H1 (cell line): ENCODE measurements around the gene KRT75. TPM values are rescaled to one million over a fixed set of nuclear protein-coding genes. Genes with fewer than 3 reads are reported as not detected.

Experiments used
- CTCF ChIA-PET: fragments of 300-600 bp; sonication (Branson Sonifier 250); formaldehyde crosslinking; loops from one replicate; lab custom pipeline; 2021; ENCODE audit not compliant: partially characterized antibody; lab: Charles Lee
- POLR2A ChIA-PET: fragments of 300-600 bp; sonication (Branson Sonifier 250); formaldehyde crosslinking; loops from one replicate; lab custom pipeline; 2021; ENCODE audit warnings: inconsistent platforms; ENCODE audit not compliant: partially characterized antibody; lab: Charles Lee
- DNase-seq, 2 experiments: peaks; one replicate each; pipeline versions ENCODE4 v3.0.0 to v3.0.0-alpha.2; 2010 to 2022; ENCODE audit warnings: low spot score in 2 of 2, low read depth in 1 of 2, mixed read lengths in 1 of 2
- FAIRE-seq: peaks from 2 replicates; lab custom pipeline; 2011; peaks lifted over from hg19 to GRCh38; lab: Jason Lieb, UNC
- H2AFZ ChIP-seq: 2 replicates; pipeline ENCODE4 v1.8.1; 2012; ENCODE audit warnings: low read length, inconsistent platforms
- H2AK5ac ChIP-seq: 2 replicates; pipeline ENCODE4 v1.6.1; 2013; ENCODE audit warnings: low read depth, low read length
- H2BK120ac ChIP-seq: replicated peaks from 2 replicates; pipeline ENCODE3; 2013; ENCODE audit warnings: low read depth, low read length, inconsistent platforms
- H2BK12ac ChIP-seq: 2 replicates; pipeline ENCODE4 v1.6.1; 2013; ENCODE audit warnings: low read depth, low read length
- H2BK15ac ChIP-seq: 2 replicates; pipeline ENCODE4 v1.6.1; 2013; ENCODE audit warnings: low read length
- H2BK20ac ChIP-seq: 2 replicates; pipeline ENCODE4 v1.6.1; 2013; ENCODE audit warnings: low read length
- H2BK5ac ChIP-seq: 2 replicates; pipeline ENCODE4 v1.6.1; 2013; ENCODE audit warnings: low read depth, low read length
- H3K14ac ChIP-seq: 2 replicates; pipeline ENCODE4 v1.6.1; 2013; ENCODE audit warnings: inconsistent platforms; ENCODE audit not compliant: insufficient read length
- H3K18ac ChIP-seq: 2 replicates; pipeline ENCODE4 v1.6.1; 2013; ENCODE audit warnings: low read length; ENCODE audit errors: extremely low read depth
- H3K23ac ChIP-seq: 2 replicates; pipeline ENCODE4 v1.6.1; 2013; ENCODE audit warnings: inconsistent platforms; ENCODE audit not compliant: insufficient read length
- H3K23me2 ChIP-seq: 2 replicates; pipeline ENCODE4 v1.6.1; 2013; ENCODE audit warnings: low read depth, low read length
- H3K27ac ChIP-seq: 2 replicates; pipeline ENCODE4 v1.6.1; 2011; ENCODE audit warnings: low read depth, low read length, inconsistent platforms
- H3K27me3 ChIP-seq, 4 experiments: replicated peaks in 1 of 4; 1 replicate in 1 of 4; 2 replicates in 3 of 4; pipeline versions ENCODE4 v1.6.1 to v1.8.1; 2011 to 2013; ENCODE audit warnings: low read length in 3 of 4, mild to moderate bottlenecking in 3 of 4, inconsistent platforms in 2 of 4, mixed read lengths in 2 of 4, moderate library complexity in 1 of 4; ENCODE audit not compliant: control insufficient read depth in 3 of 4, insufficient read depth in 3 of 4; ENCODE audit errors: extremely low read depth in 1 of 4
- H3K36me3 ChIP-seq, 4 experiments: 2 replicates each; pipeline versions ENCODE4 v1.6.1 to v1.8.1; 2011 to 2013; ENCODE audit warnings: mild to moderate bottlenecking in 4 of 4, low read length in 3 of 4, moderate library complexity in 2 of 4, control low read depth in 1 of 4, inconsistent platforms in 1 of 4; ENCODE audit not compliant: insufficient read depth in 4 of 4, control insufficient read depth in 2 of 4
- H3K4ac ChIP-seq: replicated peaks from 2 replicates; pipeline ENCODE3; 2013; ENCODE audit warnings: low read length, low read depth, mixed read lengths, inconsistent platforms; ENCODE audit not compliant: insufficient read length
- H3K4me1 ChIP-seq, 4 experiments: replicated peaks in 1 of 4; 1 replicate in 1 of 4; 2 replicates in 3 of 4; pipeline versions ENCODE4 v1.6.1 to v1.8.1; 2011 to 2013; ENCODE audit warnings: low read length in 3 of 4, inconsistent platforms in 2 of 4, mixed read lengths in 1 of 4; ENCODE audit not compliant: insufficient read depth in 4 of 4, control insufficient read depth in 3 of 4
- H3K4me2 ChIP-seq, 2 experiments: 2 replicates each; pipeline versions ENCODE4 v1.6.1 to v1.8.1; 2011 to 2013; ENCODE audit warnings: low read depth in 2 of 2, low read length in 2 of 2, control low read depth in 1 of 2, inconsistent platforms in 1 of 2, mild to moderate bottlenecking in 1 of 2; ENCODE audit not compliant: insufficient read depth in 1 of 2
- H3K4me3 ChIP-seq, 4 experiments: fragments of 200-600, 300-600 bp in 1 of 4; sonication (generic), shearing (Covaris generic), sonication (Bioruptor Twin) in 1 of 4; 2 replicates each; pipeline versions ENCODE4 v1.5.1 to v1.8.1; 2011 to 2016; ENCODE audit warnings: low read length in 4 of 4, low read depth in 3 of 4, control low read depth in 2 of 4, inconsistent platforms in 2 of 4, mild to moderate bottlenecking in 2 of 4, mixed read lengths in 1 of 4, moderate library complexity in 1 of 4; ENCODE audit not compliant: insufficient read depth in 2 of 4; ENCODE audit errors: extremely low read depth in 1 of 4
- H3K56ac ChIP-seq: replicated peaks from 2 replicates; pipeline ENCODE3; 2013; ENCODE audit warnings: low read depth, mild to moderate bottlenecking, mixed read lengths, low read length, inconsistent platforms; ENCODE audit not compliant: insufficient read length
- H3K79me1 ChIP-seq: 2 replicates; pipeline ENCODE4 v1.6.1; 2013; ENCODE audit warnings: low read depth, low read length, control low read depth
- H3K79me2 ChIP-seq, 2 experiments: 2 replicates each; pipeline versions ENCODE4 v1.6.1 to v1.8.1; 2012 to 2013; ENCODE audit warnings: low read length in 2 of 2, mild to moderate bottlenecking in 2 of 2, inconsistent platforms in 1 of 2; ENCODE audit not compliant: insufficient read depth in 2 of 2, control insufficient read depth in 1 of 2
- H3K9ac ChIP-seq, 4 experiments: replicated peaks in 1 of 4; 1 replicate in 1 of 4; 2 replicates in 3 of 4; pipeline versions ENCODE4 v1.6.1 to v1.8.1; 2011 to 2013; ENCODE audit warnings: low read depth in 3 of 4, low read length in 3 of 4, control low read depth in 2 of 4, mild to moderate bottlenecking in 2 of 4, moderate library complexity in 2 of 4, inconsistent platforms in 1 of 4; ENCODE audit errors: extremely low read depth in 1 of 4
- H3K9me3 ChIP-seq, 2 experiments: 2 replicates each; pipeline versions ENCODE4 v1.6.1 to v1.8.1; 2012 to 2013; ENCODE audit warnings: mild to moderate bottlenecking in 2 of 2, moderate library complexity in 2 of 2, control low read depth in 1 of 2, inconsistent platforms in 1 of 2, low read depth in 1 of 2, low read length in 1 of 2, mixed read lengths in 1 of 2; ENCODE audit not compliant: insufficient read depth in 2 of 2
- H4K20me1 ChIP-seq, 2 experiments: replicated peaks in 1 of 2; 2 replicates each; pipeline versions ENCODE3 to v1.8.1; 2011 to 2013; ENCODE audit warnings: inconsistent platforms in 2 of 2, low read length in 2 of 2, mild to moderate bottlenecking in 1 of 2; ENCODE audit not compliant: insufficient read depth in 2 of 2, control insufficient read depth in 1 of 2
- H4K5ac ChIP-seq: 2 replicates; pipeline ENCODE4 v1.6.1; 2013; ENCODE audit warnings: low read length, low read depth, mixed read lengths, inconsistent platforms; ENCODE audit not compliant: insufficient read length
- H4K8ac ChIP-seq: 2 replicates; pipeline ENCODE4 v1.8.0; 2013; ENCODE audit warnings: mild to moderate bottlenecking, moderate library complexity, low read length, inconsistent platforms; ENCODE audit not compliant: insufficient read depth; ENCODE audit errors: extremely low read depth
- H4K91ac ChIP-seq: replicated peaks from 2 replicates; pipeline ENCODE3; 2013; ENCODE audit warnings: low read length, mixed read lengths, inconsistent platforms; ENCODE audit not compliant: insufficient read length
- KDM4A ChIP-seq: IDR thresholded peaks from one replicate; pipeline ENCODE4 v1.7.1; 2012; ENCODE audit warnings: low read depth, mild to moderate bottlenecking, moderate library complexity, low read length, inconsistent platforms; ENCODE audit not compliant: severe bottlenecking
- WGBS, 2 experiments: shearing (Covaris generic) in 1 of 2; methylation state at CpG; one replicate each; pipeline versions ENCODE4 v1.1.6 to v1.1.7; 2013 to 2015; ENCODE audit warnings: low lambda C conversion rate in 2 of 2, mixed read lengths in 2 of 2, inconsistent platforms in 1 of 2, low coverage in 1 of 2, missing lambda C conversion rate in 1 of 2; ENCODE audit not compliant: insufficient replicate concordance in 2 of 2, insufficient coverage in 1 of 2, insufficient read length in 1 of 2; ENCODE audit errors: extremely low coverage in 1 of 2, missing lambda C conversion rate in 1 of 2; 5-methylcytosine and 5-hydroxymethylcytosine counted together
- polyA plus RNA-seq, 7 experiments: library from polyadenylated mRNA; depleted of rRNA in 3 of 7; stranded (reverse) in 5 of 7; unstranded in 2 of 7; fragments of >200 nt in 5 of 7; fragments of 200-250 nt in 2 of 7; gene quantifications; 1 replicate in 5 of 7; 2 replicates in 1 of 7; 4 replicates in 1 of 7; pipeline versions ENCODE4 v1.2.1 to v1.2.3, GENCODE V29; 2011 to 2013; ENCODE audit warnings: missing spikeins in 2 of 7, mixed read lengths in 2 of 7
- total RNA-seq: library from RNA; stranded (reverse); fragmentation: NEBNext Ultra II Directional; extraction: Animal tissue kit (Norgen Biotek cat#: 25700); gene quantifications from 2 replicates; pipeline ENCODE4 v1.2.1, GENCODE V29; 2021

KRT75 gene
- total and polyA plus RNA-seq, 2 of the 8 experiments (the other 6 are each of a cell fraction or from before 2014, with no cell fraction given): not detected

GRCh38 chr12:52436828-52437474 is 2.8 kb upstream of the KRT75 start:
- Histone ChIP-seq H3K27me3 (no peaks in the 10 kb centered on the region; a peak in 2 of 7 replicates), H3K14ac (no peak overlapping the region), H3K36me3 (no peaks in the 10 kb centered on the region), H3K4me3 (no peak overlapping the region), H2BK12ac (no peak overlapping the region), H3K79me1 (no peaks in the 10 kb centered on the region), H2AK5ac (no peak overlapping the region), H4K91ac (no peak overlapping the region), H2BK15ac (no peak overlapping the region), H4K5ac (no peak overlapping the region), H2AFZ (no peak overlapping the region), H4K8ac (no peak overlapping the region), H2BK20ac (no peak overlapping the region), H3K4me1 (0 out of 7 replicates have a peak, but pooled peaks cover 0 to 3% (median 0%) of the 10 kb centered on the region in 4 experiments), H3K9me3 (no peaks in the 10 kb centered on the region), H3K79me2 (no peaks in the 10 kb centered on the region), H3K23ac (no peak overlapping the region), H3K18ac (no peak overlapping the region), H3K27ac (no peak overlapping the region), H4K20me1 (no peaks in the 10 kb centered on the region), H2BK120ac (no peak overlapping the region), H3K4ac (no peak overlapping the region), H3K4me2 (no peak overlapping the region), H3K9ac (no peak overlapping the region), H3K56ac (no peak overlapping the region), H2BK5ac (no peak overlapping the region), H3K23me2 (no peaks in the 10 kb centered on the region)
- 85% methylated on average over 9 of the region's 9 CpGs; no CpG with 5 or more reads in 1 of the 2 experiments for WGBS, 2 experiments
- DNase-seq: no peak
- no peak for FAIRE-seq
- ChIA-PET POLR2A (interaction anchor here (0.6 to 1.0 kb wide), 2 partner anchors 20 to 126 kb away, joined by 3 read pairs; no protein-coding TSS in a partner anchor), CTCF (interaction anchor here (5.3 kb wide), 1 partner anchor 40 kb away, joined by 23 read pairs; no protein-coding TSS in a partner anchor)
- no peak for TF ChIP-seq KDM4A
